Measurements from ENCODE around the gene CCDC32. TPM values are rescaled to one million over a fixed set of nuclear protein-coding genes. Genes with fewer than 3 reads are reported as not detected.

CCDC32 gene
- total and polyA plus RNA-seq, 2 donors (not counting 1 experiment from before 2014, with no cell fraction given) = 29.5 to 76.6 TPM

DNA sequence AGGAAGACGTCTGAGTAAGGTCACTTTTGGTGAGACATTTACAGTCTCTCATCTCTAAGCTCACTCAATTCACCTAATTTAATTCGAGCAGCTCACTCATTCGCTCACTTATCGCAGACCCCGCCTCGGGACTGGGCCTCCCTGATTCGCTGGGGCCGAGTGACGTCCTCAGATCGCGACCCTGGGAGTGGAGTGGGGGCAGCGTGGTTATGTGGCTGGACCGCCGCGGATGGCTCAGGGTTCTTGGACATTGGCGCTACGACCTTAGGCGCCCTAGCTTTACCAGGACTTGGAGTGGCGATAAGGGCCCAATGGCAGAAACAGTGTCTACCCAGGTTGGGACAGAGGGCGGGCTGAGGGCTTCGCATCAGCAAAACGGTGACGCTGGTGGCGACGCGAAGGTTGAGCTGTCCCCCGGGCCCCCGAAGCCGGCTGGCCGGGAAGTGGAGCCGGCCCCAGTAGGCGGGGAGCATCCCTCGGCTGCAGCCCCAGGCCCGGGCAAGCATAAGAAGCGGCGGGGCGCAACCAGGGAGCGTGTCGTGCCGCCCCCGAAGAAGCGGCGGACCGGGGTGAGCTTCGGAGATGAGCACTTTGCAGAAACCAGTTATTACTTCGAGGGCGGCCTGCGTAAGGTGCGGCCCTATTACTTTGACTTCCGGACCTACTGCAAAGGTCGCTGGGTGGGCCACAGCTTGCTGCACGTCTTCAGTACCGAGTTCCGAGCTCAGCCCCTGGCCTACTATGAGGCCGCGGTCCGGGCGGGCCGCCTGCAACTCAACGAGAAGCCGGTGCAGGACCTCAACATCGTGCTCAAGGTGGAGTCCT, 4.5 kb upstream of the CCDC32 start, which contains the start of gene RPUSD2:
Gene RPUSD2, plus strand, starts transcription at position 171 of the 825 bp plus-strand sequence. Its CDS starts 39 bp downstream, at position 210.
- Histone ChIP-seq H3K36me3 (replicated peaks in 1 of 2; ENCODE audit: control extremely low read depth in 1 of 2, control insufficient read depth in 1 of 2, extremely low read depth in 1 of 2, insufficient read depth in 2 of 2, low read length in 1 of 2) (peaks cover 0 to 23% of the 10 kb centered on the region in 2 experiments), H3K4me1 (ENCODE audit: control insufficient read depth in 2 of 2, insufficient read depth in 2 of 2, low read length in 2 of 2) (peaks cover 19 to 25% of the 10 kb centered on the region in 2 donors), H2AFZ (ENCODE audit: insufficient read depth, low read depth, low read length, poor library complexity, severe bottlenecking) (peak within 1 kb of the TSS; percentile 95), H3K27me3 (replicated peaks in 1 of 4; ENCODE audit: control extremely low read depth in 1 of 4, control insufficient read depth in 3 of 4, insufficient read depth in 4 of 4, low read length in 3 of 4) (no peaks in the 10 kb centered on the region), H3K9me3 (ENCODE audit: control extremely low read depth in 1 of 3, control insufficient read depth in 2 of 3, insufficient read depth in 1 of 3, low read length in 2 of 3) (no peaks in the 10 kb centered on the region), H4K20me1 (ENCODE audit: control insufficient read depth, insufficient read depth, low read length, poor library complexity, severe bottlenecking) (peaks cover 3% of the 10 kb centered on the region), H3K9ac (ENCODE audit: low read length) (peak within 1 kb of the TSS; percentile 89), H3K4me2 (replicated peaks; ENCODE audit: low read depth, low read length, poor library complexity, severe bottlenecking) (peak within 1 kb of the TSS; percentile 85), H3K79me2 (ENCODE audit: control insufficient read depth, insufficient read depth, low read length) (peaks cover 61% of the 10 kb centered on the region), H3K27ac (ENCODE audit: low read length in 2 of 2) (peak within 1 kb of the TSS; percentile 70 to 90), H3K4me3 (ENCODE audit: control extremely low read depth in 1 of 5, extremely low read depth in 1 of 5, insufficient read depth in 1 of 5, low read depth in 2 of 5, low read length in 4 of 5) (peak within 1 kb of the TSS; percentile 59 to 89 (median 75))
- WGBS (ENCODE audit: insufficient coverage) = under 1% methylated on average over 59 of the region's 62 CpGs
- no peaks in the 10 kb centered on the region for H3K27me3 Mint-ChIP-seq
- H3K9me3 Mint-ChIP-seq (ENCODE audit: insufficient read depth) = no peaks in the 10 kb centered on the region
- H3K27ac Mint-ChIP-seq = peak within 1 kb of the TSS; percentile 98
- ChIA-PET POLR2A (interaction anchor here (0.6 to 1.6 kb wide), 9 partner anchors 12 to 338 kb away, joined by 3 to 9 read pairs (median 4); partner anchors contain the start of genes C15orf62, DISP2, KNL1 and VPS18), CTCF (interaction anchor here (1.2 to 2.2 kb wide), 8 partner anchors 10 to 213 kb away, joined by 3 to 24 read pairs (median 7); no protein-coding TSS in a partner anchor)
- peak within 1 kb of the TSS; percentile 98 for H3K4me3 Mint-ChIP-seq
- ATAC-seq (ENCODE audit: low read depth) = peak; percentile 62
- DNase-seq = peak; percentile 91
- peaks cover 51% of the 10 kb centered on the region for H3K4me1 Mint-ChIP-seq
- TF ChIP-seq, protein P1, sequence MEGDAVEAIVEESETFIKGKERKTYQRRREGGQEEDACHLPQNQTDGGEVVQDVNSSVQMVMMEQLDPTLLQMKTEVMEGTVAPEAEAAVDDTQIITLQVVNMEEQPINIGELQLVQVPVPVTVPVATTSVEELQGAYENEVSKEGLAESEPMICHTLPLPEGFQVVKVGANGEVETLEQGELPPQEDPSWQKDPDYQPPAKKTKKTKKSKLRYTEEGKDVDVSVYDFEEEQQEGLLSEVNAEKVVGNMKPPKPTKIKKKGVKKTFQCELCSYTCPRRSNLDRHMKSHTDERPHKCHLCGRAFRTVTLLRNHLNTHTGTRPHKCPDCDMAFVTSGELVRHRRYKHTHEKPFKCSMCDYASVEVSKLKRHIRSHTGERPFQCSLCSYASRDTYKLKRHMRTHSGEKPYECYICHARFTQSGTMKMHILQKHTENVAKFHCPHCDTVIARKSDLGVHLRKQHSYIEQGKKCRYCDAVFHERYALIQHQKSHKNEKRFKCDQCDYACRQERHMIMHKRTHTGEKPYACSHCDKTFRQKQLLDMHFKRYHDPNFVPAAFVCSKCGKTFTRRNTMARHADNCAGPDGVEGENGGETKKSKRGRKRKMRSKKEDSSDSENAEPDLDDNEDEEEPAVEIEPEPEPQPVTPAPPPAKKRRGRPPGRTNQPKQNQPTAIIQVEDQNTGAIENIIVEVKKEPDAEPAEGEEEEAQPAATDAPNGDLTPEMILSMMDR (IDR thresholded peaks at IDR 0.05) = no peak
- TF ChIP-seq EZH2 (IDR thresholded peaks at IDR 0.05; ENCODE audit: borderline replicate concordance, insufficient read depth, low read depth, low read length, poor library complexity, severe bottlenecking) = no peak
- intact Hi-C loops (cut with micrococcal nuclease) = loop anchor here (1.0 to 10.0 kb wide), 8 partner anchors 20 to 545 kb away; partner anchors contain the start of genes BAHD1, DNAJC17, INO80 and RAD51
